Endodermal cell (in vitro differentiated cells): ENCODE results near the gene EMID1. TPM values are rescaled to one million over a fixed set of nuclear protein-coding genes. Genes with fewer than 3 reads are reported as not detected.

Experiments used
- DNase-seq: peaks from one replicate; pipeline ENCODE4 v3.0.0-alpha.2; 2017
- H3K27ac ChIP-seq: 2 replicates; pipeline ENCODE4 v1.5.1; 2013; ENCODE audit warnings: mild to moderate bottlenecking, low read depth, low read length, moderate library complexity
- H3K27me3 ChIP-seq: 2 replicates; pipeline ENCODE4 v1.6.1; 2013; ENCODE audit warnings: mild to moderate bottlenecking, low read length, moderate library complexity; ENCODE audit not compliant: insufficient read depth, control insufficient read depth, poor library complexity, severe bottlenecking
- H3K36me3 ChIP-seq: 2 replicates; pipeline ENCODE4 v1.7.0; 2013; ENCODE audit warnings: mild to moderate bottlenecking, low read length, moderate library complexity; ENCODE audit not compliant: control insufficient read depth, insufficient read depth
- H3K4me1 ChIP-seq: one replicate; pipeline ENCODE4 v1.7.0; 2013; ENCODE audit warnings: low read length; ENCODE audit not compliant: control insufficient read depth, insufficient read depth
- H3K4me3 ChIP-seq: 2 replicates; pipeline ENCODE4 v1.5.1; 2013; ENCODE audit warnings: mild to moderate bottlenecking, low read length, moderate library complexity
- H3K9ac ChIP-seq: 2 replicates; pipeline ENCODE4 v1.6.1; 2013; ENCODE audit warnings: mild to moderate bottlenecking, low read length, moderate library complexity; ENCODE audit not compliant: poor library complexity, severe bottlenecking; ENCODE audit errors: extremely low read depth
- H3K9me3 ChIP-seq: 2 replicates; pipeline ENCODE4 v1.6.1; 2013; ENCODE audit warnings: mild to moderate bottlenecking, low read length, moderate library complexity; ENCODE audit not compliant: control insufficient read depth
- H3K27ac Mint-ChIP-seq: 2 replicates; pipeline ENCODE4 v1.8.0; 2020; ENCODE audit warnings: mixed read lengths
- H3K27me3 Mint-ChIP-seq: 2 replicates; pipeline ENCODE4 v1.8.0; 2021; ENCODE audit warnings: mild to moderate bottlenecking, mixed read lengths; ENCODE audit not compliant: insufficient read depth
- H3K36me3 Mint-ChIP-seq: 2 replicates; pipeline ENCODE4 v1.8.0; 2020; ENCODE audit warnings: low read depth, mixed read lengths
- H3K4me1 Mint-ChIP-seq: 2 replicates; pipeline ENCODE4 v1.8.0; 2020; ENCODE audit warnings: mixed read lengths
- H3K4me3 Mint-ChIP-seq: 2 replicates; pipeline ENCODE4 v1.8.0; 2020; ENCODE audit warnings: mild to moderate bottlenecking, moderate library complexity, mixed read lengths
- H3K9me3 Mint-ChIP-seq: 2 replicates; pipeline ENCODE4 v1.8.0; 2020; ENCODE audit warnings: mild to moderate bottlenecking, mixed read lengths
- WGBS, 2 experiments: methylation state at CpG; one replicate each; pipeline versions ENCODE4 v1.1.5 to v1.1.7; 2013; ENCODE audit warnings: missing lambda C conversion rate in 2 of 2, mixed read lengths in 1 of 2; ENCODE audit not compliant: insufficient coverage in 1 of 2, insufficient read length in 1 of 2; 5-methylcytosine and 5-hydroxymethylcytosine counted together
- total RNA-seq, 2 donors: library from RNA; stranded (reverse); fragmentation: NEBNext Ultra II Directional in 1 of 2; extraction: Animal tissue kit (Norgen Biotek cat#: 25700) in 1 of 2; gene quantifications; 2 replicates in 1 of 2; 3 replicates in 1 of 2; pipeline ENCODE4 v1.2.1, GENCODE V29; 2021
- TF ChIP-seq, protein P1 (sequence below): fragments of 200-600 bp; sonication (generic); conservative IDR thresholded peaks from 2 replicates; pipeline ENCODE4 v1.5.0; 2021; ENCODE audit warnings: antibody characterized with exemption, mild to moderate bottlenecking

The EMID1 gene
- total RNA-seq, 2 donors from 2014 or later: 19.8 to 41.8 TPM

DNA sequence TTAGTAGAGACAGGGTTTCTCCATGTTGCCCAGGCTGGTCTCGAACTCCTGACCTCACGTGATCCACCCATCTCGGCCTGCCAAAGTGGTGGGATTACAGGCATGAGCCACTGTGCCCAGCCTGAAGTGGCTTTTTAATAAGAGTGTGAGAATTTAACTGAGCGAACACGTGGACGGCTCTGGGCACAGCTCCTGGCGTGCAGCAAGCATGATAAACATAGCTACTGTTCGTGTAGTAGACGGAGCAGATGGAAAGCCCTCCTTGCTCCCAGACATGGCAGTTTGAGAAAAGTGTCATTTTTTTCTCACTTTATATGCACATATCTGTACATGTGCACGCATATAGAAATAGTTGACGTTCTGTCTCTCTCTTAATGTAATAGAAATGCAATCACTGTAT lies 7.0 kb downstream of the EMID1 start:
- no peak overlapping the region for H3K4me3 ChIP-seq
- H3K9me3 ChIP-seq: no peaks in the 10 kb centered on the region
- DNase-seq: no peak
- Mint-ChIP-seq H3K9me3 (no peaks in the 10 kb centered on the region), H3K4me1 (no peaks in the 10 kb centered on the region), H3K27me3 (no peaks in the 10 kb centered on the region), H3K27ac (no peak overlapping the region), H3K36me3 (peaks cover 2% of the 10 kb centered on the region), H3K4me3 (no peak overlapping the region)
- no peaks in the 10 kb centered on the region for H3K27me3 ChIP-seq
- TF ChIP-seq, protein P1, sequence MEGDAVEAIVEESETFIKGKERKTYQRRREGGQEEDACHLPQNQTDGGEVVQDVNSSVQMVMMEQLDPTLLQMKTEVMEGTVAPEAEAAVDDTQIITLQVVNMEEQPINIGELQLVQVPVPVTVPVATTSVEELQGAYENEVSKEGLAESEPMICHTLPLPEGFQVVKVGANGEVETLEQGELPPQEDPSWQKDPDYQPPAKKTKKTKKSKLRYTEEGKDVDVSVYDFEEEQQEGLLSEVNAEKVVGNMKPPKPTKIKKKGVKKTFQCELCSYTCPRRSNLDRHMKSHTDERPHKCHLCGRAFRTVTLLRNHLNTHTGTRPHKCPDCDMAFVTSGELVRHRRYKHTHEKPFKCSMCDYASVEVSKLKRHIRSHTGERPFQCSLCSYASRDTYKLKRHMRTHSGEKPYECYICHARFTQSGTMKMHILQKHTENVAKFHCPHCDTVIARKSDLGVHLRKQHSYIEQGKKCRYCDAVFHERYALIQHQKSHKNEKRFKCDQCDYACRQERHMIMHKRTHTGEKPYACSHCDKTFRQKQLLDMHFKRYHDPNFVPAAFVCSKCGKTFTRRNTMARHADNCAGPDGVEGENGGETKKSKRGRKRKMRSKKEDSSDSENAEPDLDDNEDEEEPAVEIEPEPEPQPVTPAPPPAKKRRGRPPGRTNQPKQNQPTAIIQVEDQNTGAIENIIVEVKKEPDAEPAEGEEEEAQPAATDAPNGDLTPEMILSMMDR: no peak
- no peaks in the 10 kb centered on the region for H3K36me3 ChIP-seq
- H3K4me1 ChIP-seq: no peaks in the 10 kb centered on the region
- no peak overlapping the region for H3K9ac ChIP-seq
- WGBS, 2 experiments: 95 to 96% methylated on average over 11 of the region's 11 CpGs
- H3K27ac ChIP-seq: no peak overlapping the region

DNA sequence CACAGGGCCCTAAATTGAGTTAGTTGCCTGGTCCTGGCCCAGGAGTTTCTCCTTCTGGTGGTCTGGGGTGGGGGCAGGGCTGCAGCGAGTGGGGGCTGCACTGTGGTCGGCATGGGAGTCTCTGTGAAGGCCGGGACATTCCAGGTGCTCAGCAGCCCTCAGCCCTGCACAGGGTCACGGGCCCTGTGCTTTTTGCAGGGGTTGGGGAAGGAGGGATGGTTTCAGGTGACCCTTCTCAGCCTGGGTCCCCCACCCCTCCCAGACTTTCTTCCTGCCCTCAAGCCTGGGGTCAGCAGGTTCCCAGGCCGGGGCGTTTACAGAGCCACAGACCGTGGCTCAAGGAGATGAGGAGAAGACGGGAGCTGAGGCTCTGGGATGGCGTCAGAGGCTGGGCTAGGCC lies 7.8 kb downstream of the EMID1 start:
- Histone ChIP-seq H3K9me3 (no peaks in the 10 kb centered on the region), H3K36me3 (no peaks in the 10 kb centered on the region), H3K27me3 (no peaks in the 10 kb centered on the region), H3K9ac (no peak overlapping the region), H3K27ac (peak overlapping the region; percentile 22), H3K4me3 (no peak overlapping the region), H3K4me1 (peaks cover 1% of the 10 kb centered on the region)
- Mint-ChIP-seq H3K9me3 (no peaks in the 10 kb centered on the region), H3K4me1 (peaks cover 6% of the 10 kb centered on the region), H3K36me3 (peaks cover 5% of the 10 kb centered on the region), H3K27ac (no peak overlapping the region), H3K27me3 (no peaks in the 10 kb centered on the region), H3K4me3 (no peak overlapping the region)
- TF ChIP-seq, protein P1: no peak
- no peak for DNase-seq
- 98 to 100% methylated on average over 3 to 9 of the region's 9 CpGs for WGBS, 2 experiments

DNA sequence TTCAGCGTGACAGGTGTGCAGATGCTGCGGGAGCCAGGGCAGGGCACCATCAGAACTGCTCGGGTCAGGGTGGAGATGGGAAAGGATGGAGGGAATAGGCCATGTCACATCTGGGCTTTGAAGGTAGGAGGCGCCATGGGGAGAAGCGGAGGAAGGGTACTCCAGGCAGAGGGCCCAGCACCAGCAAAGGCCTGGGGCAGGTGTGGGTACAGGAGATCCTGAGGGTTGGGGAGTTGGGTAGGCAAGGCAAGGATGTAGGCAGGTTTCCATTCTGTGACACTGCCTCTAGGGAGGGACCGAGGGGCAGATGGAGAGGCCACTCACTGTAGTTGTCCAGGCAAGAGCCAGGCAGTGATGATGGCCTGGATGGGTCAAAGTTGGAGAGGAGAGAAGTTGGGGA lies 8.5 kb downstream of the EMID1 start:
- Mint-ChIP-seq H3K4me3 (no peak overlapping the region), H3K36me3 (peaks cover 5% of the 10 kb centered on the region), H3K27me3 (no peaks in the 10 kb centered on the region), H3K4me1 (peaks cover 10% of the 10 kb centered on the region), H3K27ac (no peak overlapping the region), H3K9me3 (no peaks in the 10 kb centered on the region)
- H3K27me3 ChIP-seq: no peaks in the 10 kb centered on the region
- H3K4me3 ChIP-seq: no peak overlapping the region
- TF ChIP-seq, protein P1: peak; percentile 42
- no peak overlapping the region for H3K27ac ChIP-seq
- H3K9me3 ChIP-seq: no peaks in the 10 kb centered on the region
- no peak overlapping the region for H3K9ac ChIP-seq
- no peaks in the 10 kb centered on the region for H3K36me3 ChIP-seq
- H3K4me1 ChIP-seq: peaks cover 5% of the 10 kb centered on the region
- WGBS, 2 experiments: 93 to 100% methylated on average over 1 to 6 of the region's 6 CpGs
- peak; percentile 68 for DNase-seq
